ENCODE data around the gene HOXD12.

Gene HOXD12

GRCh38 chr2:176130957-176131847 is 31.6 kb downstream of the HOXD12 start:
- no peak for DNase-seq (ENCODE audit: low read depth)

- DNase-seq (ENCODE audit: low read depth) = no peak
Measured at GRCh38 chr2:176131848-176132158, 32.2 kb downstream of the HOXD12 start.

DNA sequence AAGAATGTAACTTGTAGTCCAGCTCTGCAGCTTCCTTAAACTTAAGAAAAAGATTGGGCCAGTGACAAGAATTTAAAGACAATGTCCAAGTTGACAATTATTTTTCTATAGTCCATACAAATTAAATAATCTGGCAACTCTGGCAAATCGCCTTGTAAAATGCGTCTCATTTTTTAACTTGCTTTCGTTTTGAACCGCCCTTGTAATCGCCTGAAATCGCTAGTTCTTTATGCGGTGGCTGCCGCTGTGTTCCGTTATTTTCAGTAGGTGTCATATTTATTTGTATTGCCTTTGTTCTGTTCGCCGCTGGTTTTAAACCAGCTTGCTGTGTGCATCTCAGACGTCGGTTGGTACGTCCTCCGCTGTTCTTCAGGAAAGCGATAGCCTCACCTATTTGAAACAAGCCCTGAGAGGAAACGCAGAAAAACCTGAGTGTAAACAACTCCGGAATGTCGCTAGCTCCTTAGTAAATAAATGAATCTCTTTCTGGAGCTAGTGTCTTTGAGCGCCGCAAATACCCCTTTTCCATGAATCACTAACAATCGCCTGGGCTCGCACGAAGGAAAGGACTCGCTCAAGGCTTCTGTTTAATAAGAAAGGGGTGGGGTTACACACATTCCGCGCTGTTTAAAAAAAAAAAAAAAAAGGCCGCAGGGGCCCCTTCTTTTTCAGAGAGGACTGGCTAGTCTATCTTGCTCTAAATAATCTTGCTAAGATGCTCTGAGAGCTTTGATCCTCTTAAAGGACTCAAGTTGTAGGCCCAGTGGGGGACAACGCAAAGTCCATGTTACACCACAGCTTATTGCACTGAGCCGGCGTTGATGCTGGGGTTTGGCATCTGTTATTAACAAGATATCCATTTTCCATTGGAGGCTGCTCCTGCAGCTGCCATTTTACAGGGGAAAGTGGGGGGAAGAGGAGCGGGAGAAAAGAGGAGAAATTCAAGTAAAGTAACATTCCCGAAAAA is 32.9 kb downstream of the HOXD12 start:
- DNase-seq (ENCODE audit: low read depth) = no peak

DNA sequence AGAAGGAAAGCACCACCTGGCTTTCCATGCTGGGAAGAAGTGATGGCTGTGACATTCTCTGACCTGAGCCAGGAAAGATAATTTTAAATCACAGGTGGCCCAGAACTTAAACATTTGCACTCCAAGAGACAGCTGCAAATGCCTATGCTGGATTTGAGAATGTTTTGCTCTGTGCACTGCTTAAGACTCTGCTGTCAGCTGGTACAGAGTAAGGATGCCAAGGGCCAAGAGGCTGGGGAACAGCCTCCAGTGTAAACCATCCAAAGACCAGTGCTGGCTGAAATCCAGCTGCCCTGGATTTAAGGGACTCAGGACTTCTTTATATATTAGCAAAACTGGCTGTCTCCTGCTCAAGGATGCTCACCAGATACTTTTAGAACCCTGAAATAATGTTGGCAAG is 33.8 kb downstream of the HOXD12 start:
- DNase-seq (ENCODE audit: low read depth) = no peak

DNA sequence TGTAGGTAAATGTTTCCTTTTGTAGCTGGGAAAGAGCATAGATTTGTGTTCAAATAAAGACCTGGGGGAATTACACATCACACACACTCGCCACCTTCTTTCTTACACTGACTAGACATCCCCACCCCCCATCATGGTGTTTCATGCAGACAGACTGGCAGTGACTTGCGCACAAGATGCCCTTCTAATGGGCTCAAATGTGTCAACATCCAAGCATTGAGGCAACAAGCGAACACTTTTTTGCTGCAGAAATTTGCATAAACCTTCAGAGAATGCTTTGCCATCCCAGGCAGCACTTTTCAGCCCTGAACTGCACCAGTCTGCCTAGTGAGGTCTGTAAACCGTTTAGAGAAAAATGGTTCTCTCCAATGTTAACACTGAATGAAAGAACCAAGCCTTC is 34.4 kb downstream of the HOXD12 start:
- DNase-seq (ENCODE audit: low read depth) = no peak

DNA sequence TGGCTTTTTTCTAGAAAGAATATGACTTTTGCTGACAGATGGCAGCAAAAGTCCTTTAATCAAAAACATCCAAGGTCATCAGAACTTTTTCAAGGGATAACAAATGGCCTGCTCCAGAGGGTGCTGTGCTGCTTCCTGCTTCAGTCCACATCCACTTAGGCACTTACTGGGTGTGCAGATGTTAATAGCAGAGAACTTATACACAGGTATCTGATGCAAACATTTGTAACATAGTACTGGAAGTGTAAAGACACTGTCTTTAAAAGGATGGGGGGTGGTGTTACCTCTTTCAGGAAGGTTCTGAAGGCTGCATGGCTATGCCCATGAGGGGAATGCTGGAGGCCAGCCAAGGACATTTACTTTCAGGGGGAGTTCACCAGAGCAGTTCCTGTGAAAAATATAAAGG is 35.4 kb downstream of the HOXD12 start:
- no peak for DNase-seq (ENCODE audit: low read depth)

- DNase-seq (ENCODE audit: low read depth) = no peak
Measured at GRCh38 chr2:176136374-176137251, 37.0 kb downstream of the HOXD12 start.

DNA sequence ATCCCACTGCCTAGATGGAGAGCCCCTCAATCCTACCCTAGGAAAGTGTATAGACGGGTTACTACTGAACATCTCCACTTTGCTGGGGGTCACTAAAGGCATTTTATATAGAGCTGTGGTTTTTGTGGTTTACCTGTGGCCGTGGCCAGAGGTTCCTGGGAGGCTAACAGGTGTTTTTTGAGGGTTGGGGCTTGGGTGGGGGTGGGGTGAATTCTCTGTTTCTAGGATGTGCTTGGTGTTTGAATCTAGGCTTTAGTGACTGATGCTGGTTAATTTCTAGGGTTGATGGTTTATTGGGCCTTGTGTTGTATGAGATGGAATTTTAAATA is 37.6 kb downstream of the HOXD12 start:
- no peak for DNase-seq (ENCODE audit: low read depth)

- no peak for DNase-seq (ENCODE audit: low read depth)
Measured at GRCh38 chr2:176137906-176138305, 38.3 kb downstream of the HOXD12 start.

- no peak for DNase-seq (ENCODE audit: low read depth)
Measured at GRCh38 chr2:176138526-176138922, 38.9 kb downstream of the HOXD12 start.

DNA sequence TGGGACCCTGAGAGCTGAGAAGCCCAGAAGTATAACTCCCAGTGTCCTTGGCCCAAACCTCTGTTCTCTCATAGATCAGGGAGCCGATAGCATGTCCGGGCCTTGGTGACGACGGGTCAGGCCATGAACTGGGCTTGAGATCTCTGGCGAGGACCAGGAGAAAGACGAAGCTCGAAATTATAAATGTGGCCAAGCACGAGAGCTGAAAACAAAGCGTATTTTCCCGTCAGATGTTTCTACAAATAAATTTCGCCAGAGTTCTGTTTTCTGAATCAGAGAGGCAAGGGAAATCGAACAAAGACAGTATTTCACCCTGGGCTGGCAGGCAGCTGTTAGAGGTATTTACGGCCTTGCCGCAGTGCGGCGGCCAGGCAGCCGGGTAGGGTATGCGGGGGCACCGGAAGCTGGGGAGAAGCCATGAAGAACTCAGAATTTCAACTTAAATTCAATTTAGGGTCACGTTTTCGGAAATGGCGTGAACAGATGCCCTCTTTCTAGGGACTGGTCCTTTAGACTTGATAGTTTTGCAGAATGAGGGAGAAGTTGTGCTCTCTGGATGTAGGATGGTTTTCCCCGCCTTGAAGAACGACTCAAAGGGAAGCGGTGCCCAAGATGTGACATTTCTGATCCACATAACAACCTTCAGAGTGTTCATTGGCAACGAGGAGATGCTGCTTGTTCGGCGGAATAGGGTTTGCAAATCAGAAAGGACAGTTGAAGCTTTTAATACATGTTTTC is 39.5 kb downstream of the HOXD12 start:
- DNase-seq (ENCODE audit: low read depth) = no peak

- no peak for DNase-seq (ENCODE audit: low read depth)
Measured at GRCh38 chr2:176139661-176140512, 40.3 kb downstream of the HOXD12 start.

GRCh38 chr2:176140513-176141317 is 41.1 kb downstream of the HOXD12 start:
- DNase-seq (ENCODE audit: low read depth) = no peak

GRCh38 chr2:176142281-176142680 is 42.7 kb downstream of the HOXD12 start:
- DNase-seq (ENCODE audit: low read depth) = no peak

- DNase-seq (ENCODE audit: low read depth) = no peak
Measured at GRCh38 chr2:176145085-176145969, 45.7 kb downstream of the HOXD12 start.

GRCh38 chr2:176146101-176146500 is 46.5 kb downstream of the HOXD12 start:
- no peak for DNase-seq (ENCODE audit: low read depth)

DNA sequence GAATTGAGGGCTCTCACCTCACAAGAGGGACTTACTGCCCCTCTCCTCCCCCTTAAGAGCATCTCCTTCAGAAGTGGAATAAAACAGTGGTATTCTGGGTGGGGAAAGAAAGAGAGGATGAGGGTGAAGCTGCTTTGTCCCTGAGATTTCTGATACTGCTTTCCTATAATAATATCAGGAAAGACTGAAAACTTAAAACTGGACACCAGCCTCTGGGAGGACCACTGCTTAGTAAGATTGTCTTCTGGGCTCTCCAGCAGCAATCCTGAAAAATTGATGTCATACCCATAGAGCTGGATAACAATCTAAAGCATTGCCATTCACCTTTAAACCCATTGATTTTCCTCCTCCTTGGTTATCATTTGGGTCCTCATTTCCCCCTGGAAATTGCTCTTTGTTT is 47.0 kb downstream of the HOXD12 start:
- no peak for DNase-seq (ENCODE audit: low read depth)

DNA sequence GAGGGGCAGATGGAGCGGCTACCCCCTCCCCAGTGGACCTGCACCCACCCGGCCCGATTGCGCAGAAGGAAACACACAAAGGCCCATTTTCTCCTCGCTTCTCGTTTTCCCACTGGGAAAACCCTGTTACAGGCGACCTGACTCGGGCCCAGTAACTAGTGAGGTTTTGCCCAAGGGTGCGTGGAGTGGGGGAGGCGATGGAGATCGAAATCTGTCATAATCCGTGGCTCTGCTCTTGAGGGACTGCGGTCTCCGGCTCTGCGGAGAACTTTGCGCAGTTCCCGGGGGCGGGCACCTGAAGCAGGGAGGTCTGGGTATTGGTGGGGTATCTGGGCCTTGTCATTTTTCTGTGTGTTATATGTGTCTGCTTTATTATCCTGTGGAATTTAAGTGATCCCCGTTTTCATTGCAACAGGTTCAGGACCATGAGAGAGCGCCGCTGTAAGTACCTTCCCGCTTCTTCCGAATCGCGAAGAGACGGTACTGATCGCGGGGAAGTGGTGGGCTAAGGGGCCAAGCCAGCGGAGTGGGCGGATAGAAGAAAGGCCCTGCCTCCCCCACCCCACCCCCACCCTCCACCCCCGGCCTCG is 47.7 kb downstream of the HOXD12 start:
- no peak for DNase-seq (ENCODE audit: low read depth)

Measured in non-pigmented ciliary epithelial cell (primary cell).